Stimulated activated CD4-positive, alpha-beta T cell treated with anti-CD3 and anti-CD28 coated beads, Interleukin-2, amount 100 ng/mL, for 48 hours (primary cell): Measurements from ENCODE around the gene IFT81.
"Not testable (repeated sequence)": the region's sequence is repeated elsewhere in the genome, so short reads cannot be mapped to it uniquely, and the experiment has no call there.

ENCODE experiments used
- DNase-seq, 2 donors: peaks; one replicate each; pipeline ENCODE4 v3.0.0-alpha.2; 2020

IFT81 gene

GRCh38 chr12:110211639-110212536 is 87.7 kb downstream of the IFT81 start:
- DNase-seq = not testable (repeated sequence)

GRCh38 chr12:110217996-110218674 is 94.0 kb downstream of the IFT81 start:
- DNase-seq = no peak

- DNase-seq = no peak
These were observed 97.9 kb downstream of the IFT81 start for GRCh38 chr12:110222027-110222426.

DNA sequence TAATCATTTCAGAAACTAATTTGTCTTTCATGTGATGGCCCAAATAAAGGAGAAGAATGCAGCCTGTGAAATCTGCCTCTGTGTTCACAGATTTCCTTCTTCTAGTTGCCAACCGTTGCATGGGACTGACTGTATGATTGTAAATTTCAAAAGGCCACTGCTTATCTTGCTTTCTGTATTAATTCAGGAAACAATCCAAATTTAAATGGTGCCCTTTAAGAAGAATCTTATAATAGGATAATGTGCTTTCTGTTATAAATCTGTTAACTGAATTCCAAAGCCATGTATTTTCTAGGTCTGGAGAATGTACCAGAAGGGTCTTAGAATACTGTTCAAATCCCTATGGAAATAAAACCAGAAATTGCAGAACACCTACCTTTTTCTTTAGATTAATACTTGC is 98.3 kb downstream of the IFT81 start:
- DNase-seq = no peak

- DNase-seq = no peak
These were observed 99.7 kb downstream of the IFT81 start for GRCh38 chr12:110223777-110224378.

DNA sequence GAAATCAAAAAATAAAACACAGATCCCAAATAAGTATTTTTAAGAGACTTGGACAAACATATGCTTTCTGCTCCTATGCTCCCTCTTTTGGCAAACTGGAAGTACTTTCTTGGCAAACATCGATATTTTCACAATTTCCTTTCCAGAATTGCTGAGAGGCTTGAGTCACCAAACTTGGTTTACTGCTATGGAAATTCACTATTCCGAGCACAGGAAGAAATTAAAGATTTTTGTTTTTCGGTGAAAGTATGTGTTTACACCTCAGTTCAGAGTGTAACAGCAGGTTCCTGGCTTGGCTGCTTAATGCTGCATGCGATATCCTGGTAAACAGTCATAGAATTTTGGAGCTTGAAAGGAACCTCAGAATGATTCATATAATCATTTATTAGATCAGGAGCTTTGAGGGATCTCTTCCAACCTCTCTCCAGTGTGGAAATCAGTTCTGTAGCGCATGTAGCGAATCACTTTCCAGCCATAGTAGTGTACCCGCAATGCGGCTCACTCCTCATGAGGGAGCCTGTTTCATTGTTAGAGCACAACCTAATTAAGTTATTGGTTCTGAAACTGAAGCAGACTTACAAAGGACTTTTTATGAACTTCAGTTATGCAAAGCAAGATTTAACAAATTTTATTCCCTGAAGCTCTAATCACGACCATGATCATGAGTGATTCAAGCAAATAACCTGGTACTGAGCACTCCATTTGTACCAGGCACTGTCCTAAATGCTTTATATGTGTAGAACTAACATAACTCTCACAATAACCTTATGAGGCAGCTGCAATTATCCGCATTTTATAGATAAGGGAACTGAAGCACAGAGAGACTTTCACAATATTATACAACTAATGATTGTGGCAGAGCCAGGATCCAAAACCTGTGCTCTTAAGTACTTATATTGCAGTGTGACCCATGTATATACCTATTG is 100.5 kb downstream of the IFT81 start:
- DNase-seq = no peak

- DNase-seq = no peak
These were observed 103.0 kb downstream of the IFT81 start for GRCh38 chr12:110227138-110227537.

- not testable (repeated sequence) for DNase-seq
These were observed 104.2 kb downstream of the IFT81 start for GRCh38 chr12:110228348-110228747.

DNA sequence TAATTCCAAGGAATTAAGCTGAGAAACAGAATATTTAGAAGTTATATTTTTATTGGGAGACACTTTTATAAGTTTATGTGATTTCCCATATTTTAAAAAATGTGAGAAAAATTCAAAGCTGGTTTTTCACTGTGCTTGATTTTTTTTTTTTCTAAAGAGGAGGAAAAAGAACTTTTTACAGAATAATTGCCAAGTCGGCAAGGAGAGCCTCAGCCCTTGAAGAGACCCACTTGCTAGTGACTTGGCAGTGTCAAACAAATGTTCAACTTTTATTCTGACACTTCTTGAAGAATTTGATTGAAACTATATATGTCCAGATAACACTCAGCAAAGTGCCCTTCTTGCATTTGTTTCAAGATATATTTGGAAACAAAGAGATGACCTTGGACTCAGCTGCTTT is 104.6 kb downstream of the IFT81 start:
- DNase-seq = no peak

DNA sequence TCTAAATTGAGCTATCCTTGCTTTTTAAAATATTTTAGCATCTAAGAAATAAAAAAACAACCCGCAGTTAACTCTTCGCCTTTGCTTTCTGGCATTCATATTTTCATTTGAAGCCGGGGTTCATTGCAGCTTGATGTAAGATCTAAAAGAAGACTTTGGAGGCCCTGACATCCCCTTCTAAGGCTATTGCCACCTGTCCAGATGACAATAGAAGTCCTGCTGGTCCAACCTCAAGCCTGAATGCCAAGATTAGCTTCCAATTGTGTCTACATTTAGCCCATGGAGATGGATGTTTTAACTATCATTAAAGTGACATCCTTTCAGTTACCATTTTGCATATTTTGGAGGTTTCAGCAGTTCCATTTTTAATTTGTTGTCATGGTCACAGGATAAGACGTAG is 105.3 kb downstream of the IFT81 start:
- DNase-seq = no peak

GRCh38 chr12:110230655-110231054 is 106.5 kb downstream of the IFT81 start:
- no peak for DNase-seq

- DNase-seq = no peak
These were observed 109.2 kb downstream of the IFT81 start for GRCh38 chr12:110233212-110233903.

DNA sequence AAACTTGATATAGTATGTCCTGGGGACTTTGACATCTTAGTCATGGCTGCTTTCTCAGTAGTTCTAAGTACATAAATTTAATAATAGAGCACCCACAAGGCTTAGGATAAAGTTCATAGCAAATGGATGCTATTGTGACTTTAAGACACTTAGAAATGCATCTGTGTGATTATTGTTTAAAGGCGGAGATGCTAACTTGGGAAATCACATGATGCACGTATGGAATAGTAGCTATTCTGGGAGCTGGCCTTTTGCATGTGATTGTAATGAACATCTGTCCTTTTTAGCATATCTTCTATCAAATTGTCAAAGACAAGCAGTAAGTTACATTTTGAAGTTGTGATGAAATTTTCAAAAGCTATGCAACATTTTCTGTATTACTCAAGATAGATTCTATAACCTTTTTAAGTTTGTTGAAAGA is 110.2 kb downstream of the IFT81 start:
- DNase-seq = no peak

GRCh38 chr12:110234755-110235154 is 110.6 kb downstream of the IFT81 start:
- DNase-seq = no peak

- no peak for DNase-seq
These were observed 111.2 kb downstream of the IFT81 start for GRCh38 chr12:110235383-110235782.

DNA sequence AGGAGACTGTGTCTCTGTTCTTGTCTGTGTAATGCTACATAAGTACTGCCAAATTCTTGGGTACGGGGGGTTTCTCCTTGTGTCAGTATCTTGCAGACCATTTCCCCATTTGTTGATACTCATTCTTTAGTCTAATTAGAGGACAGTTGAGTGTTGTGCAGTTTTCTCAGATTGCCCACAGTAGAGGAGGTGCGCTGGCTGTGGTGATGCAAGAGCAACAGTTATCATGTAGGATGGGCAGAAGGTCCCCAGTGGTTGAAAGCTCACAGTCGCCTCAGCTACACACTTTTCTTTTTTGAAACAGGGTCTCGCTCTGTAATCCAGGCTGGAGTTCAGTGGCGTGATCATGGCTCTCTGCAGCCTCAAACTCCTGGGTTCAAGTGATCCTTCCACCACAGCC is 119.1 kb downstream of the IFT81 start:
- no peak for DNase-seq

- no peak for DNase-seq
These were observed 120.2 kb downstream of the IFT81 start for GRCh38 chr12:110244372-110244771.

DNA sequence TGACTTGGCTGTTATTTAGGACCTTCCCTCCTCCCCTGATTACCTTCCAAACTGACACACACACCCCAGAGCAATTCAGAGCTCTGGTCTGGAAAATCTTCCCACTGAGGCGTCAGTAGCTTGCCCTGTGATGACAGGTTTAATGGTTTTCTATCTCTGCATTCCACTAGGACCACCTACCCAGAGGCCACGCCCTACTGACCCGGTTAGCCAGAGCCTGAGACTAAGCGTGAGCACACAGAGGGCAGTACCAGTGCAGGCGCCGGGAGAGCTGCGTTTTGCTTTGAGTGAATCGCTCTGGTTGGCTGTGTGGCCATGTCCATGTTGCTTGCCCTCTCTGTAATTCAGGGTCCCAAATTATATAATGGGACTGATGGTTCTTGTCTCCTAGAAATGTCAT is 120.7 kb downstream of the IFT81 start:
- DNase-seq = no peak

- peak; percentile 34 to 36 for DNase-seq
These were observed 121.2 kb downstream of the IFT81 start for GRCh38 chr12:110245369-110245772.

DNA sequence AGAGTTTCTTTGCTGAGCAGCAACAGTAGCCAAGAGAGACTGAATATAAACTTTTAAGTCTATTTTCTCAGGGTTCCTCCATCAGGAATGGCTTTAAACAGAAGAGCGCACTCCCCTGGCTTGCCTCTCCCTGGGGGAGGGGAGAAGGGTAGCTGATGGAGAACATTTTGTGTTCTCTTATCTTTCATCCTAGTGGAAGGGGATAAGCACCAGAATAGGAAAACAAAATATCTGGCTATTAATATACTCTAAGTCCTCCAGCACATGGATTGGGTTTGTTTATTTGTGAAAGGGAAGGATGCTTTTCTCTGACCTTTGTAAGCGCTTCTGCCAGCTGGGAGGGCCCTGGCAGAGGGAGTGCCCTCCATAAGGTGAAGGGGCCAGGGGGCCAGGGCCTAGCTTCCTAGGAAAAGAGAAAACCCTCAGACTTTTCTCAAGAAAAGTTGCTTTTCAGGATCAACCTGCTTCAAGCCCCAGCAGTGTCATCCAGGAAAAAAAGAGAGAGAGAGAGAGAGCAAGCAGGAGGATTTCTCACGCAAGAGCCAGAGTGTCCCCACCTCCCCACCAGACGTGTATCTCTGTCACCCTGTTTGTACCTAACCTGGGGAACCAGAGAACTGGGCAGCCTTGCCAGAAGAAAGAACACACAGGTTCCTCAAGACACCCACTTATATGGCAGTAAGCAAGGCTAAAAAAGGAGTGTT is 122.6 kb downstream of the IFT81 start:
- no peak for DNase-seq

GRCh38 chr12:110247340-110248095 is 123.4 kb downstream of the IFT81 start:
- no peak for DNase-seq
